ENCODE data around the gene RAB6B.

Gene RAB6B

GRCh38 chr3:133887074-133887802 is 8.4 kb downstream of the RAB6B start:
- TF ChIP-seq EZH2phosphoT487 (IDR thresholded peaks at IDR 0.05; ENCODE audit: low read depth) (no peak), CTCF (IDR thresholded peaks at IDR 0.05; ENCODE audit: low read depth, low read length) (no peak)
- H3K4me3 ChIP-seq (ENCODE audit: low read length), result no peak overlapping the region
- H3K9ac ChIP-seq (ENCODE audit: low read length), result no peak overlapping the region
- no peak overlapping the region for H3K27ac ChIP-seq (ENCODE audit: low read length)
- no peaks in the 10 kb centered on the region for H3K79me2 ChIP-seq (ENCODE audit: low read length)
- no peak overlapping the region for H2AFZ ChIP-seq (ENCODE audit: low read depth, low read length)
- H4K20me1 ChIP-seq (ENCODE audit: insufficient read depth, low read length), result no peaks in the 10 kb centered on the region
- no peaks in the 10 kb centered on the region for H3K9me3 ChIP-seq (ENCODE audit: insufficient read depth, low read length)
- peaks cover 17% of the 10 kb centered on the region for H3K27me3 ChIP-seq (ENCODE audit: low read depth, low read length)
- no peak overlapping the region for H3K4me2 ChIP-seq (ENCODE audit: low read length)
- H3K4me1 ChIP-seq (ENCODE audit: low read length), result peaks cover 5% of the 10 kb centered on the region
- H3K36me3 ChIP-seq (replicated peaks; ENCODE audit: low read depth, low read length), result no peaks in the 10 kb centered on the region

- Histone ChIP-seq H3K79me2 (ENCODE audit: low read length) (no peaks in the 10 kb centered on the region), H3K27me3 (ENCODE audit: low read depth, low read length) (peaks cover 17% of the 10 kb centered on the region), H4K20me1 (ENCODE audit: insufficient read depth, low read length) (no peaks in the 10 kb centered on the region), H3K9ac (ENCODE audit: low read length) (no peak overlapping the region), H3K27ac (ENCODE audit: low read length) (no peak overlapping the region), H3K9me3 (ENCODE audit: insufficient read depth, low read length) (no peaks in the 10 kb centered on the region), H3K4me1 (ENCODE audit: low read length) (peaks cover 5% of the 10 kb centered on the region), H2AFZ (ENCODE audit: low read depth, low read length) (no peak overlapping the region), H3K4me2 (ENCODE audit: low read length) (no peak overlapping the region), H3K36me3 (replicated peaks; ENCODE audit: low read depth, low read length) (no peaks in the 10 kb centered on the region), H3K4me3 (ENCODE audit: low read length) (no peak overlapping the region)
- TF ChIP-seq EZH2phosphoT487 (IDR thresholded peaks at IDR 0.05; ENCODE audit: low read depth) (no peak), CTCF (IDR thresholded peaks at IDR 0.05; ENCODE audit: low read depth, low read length) (no peak)
Measured at GRCh38 chr3:133886031-133886722, 9.5 kb downstream of the RAB6B start.

- Histone ChIP-seq H3K9me3 (ENCODE audit: insufficient read depth, low read length) (no peaks in the 10 kb centered on the region), H3K4me3 (ENCODE audit: low read length) (no peak overlapping the region), H3K36me3 (replicated peaks; ENCODE audit: low read depth, low read length) (no peaks in the 10 kb centered on the region), H3K79me2 (ENCODE audit: low read length) (no peaks in the 10 kb centered on the region), H3K9ac (ENCODE audit: low read length) (no peak overlapping the region), H4K20me1 (ENCODE audit: insufficient read depth, low read length) (no peaks in the 10 kb centered on the region), H3K27ac (ENCODE audit: low read length) (no peak overlapping the region), H2AFZ (ENCODE audit: low read depth, low read length) (no peak overlapping the region), H3K4me2 (ENCODE audit: low read length) (no peak overlapping the region), H3K4me1 (ENCODE audit: low read length) (no peaks in the 10 kb centered on the region; the same call in 1 of the 2 replicates), H3K27me3 (ENCODE audit: low read depth, low read length) (peaks cover 17% of the 10 kb centered on the region)
- TF ChIP-seq EZH2phosphoT487 (IDR thresholded peaks at IDR 0.05; ENCODE audit: low read depth) (no peak), CTCF (IDR thresholded peaks at IDR 0.05; ENCODE audit: low read depth, low read length) (no peak)
Measured at GRCh38 chr3:133884887-133885711, 10.6 kb downstream of the RAB6B start.

Measured in OCI-LY3 (cell line).